Karpas-422 (cell line): ENCODE data around the gene CPA5. TPM values are rescaled to one million over a fixed set of nuclear protein-coding genes. Genes with fewer than 3 reads are reported as not detected.

Source experiments
- DNase-seq: peaks from one replicate; pipeline ENCODE4 v3.0.0-alpha.2; 2015
- H2AFZ ChIP-seq: fragments of 200-600 bp; sonication (generic); 2 replicates; pipeline ENCODE4 v1.6.1; 2014; ENCODE audit warnings: antibody characterized with exemption, low read length, mixed read lengths
- H3K27ac ChIP-seq: fragments of 200-600 bp; sonication (generic); 2 replicates; pipeline ENCODE4 v1.5.1; 2014; ENCODE audit warnings: mild to moderate bottlenecking, low read length, moderate library complexity
- H3K27me3 ChIP-seq: fragments of 200-600 bp; sonication (generic); 2 replicates; pipeline ENCODE4 v1.6.1; 2014; ENCODE audit warnings: low read length, mixed read lengths
- H3K36me3 ChIP-seq: fragments of 200-600 bp; sonication (generic); 2 replicates; pipeline ENCODE4 v1.6.1; 2014; ENCODE audit warnings: low read length, mixed read lengths; ENCODE audit not compliant: insufficient read depth
- H3K4me1 ChIP-seq: fragments of 200-600 bp; sonication (generic); 2 replicates; pipeline ENCODE4 v1.6.1; 2014; ENCODE audit warnings: mild to moderate bottlenecking, low read length, mixed read lengths
- H3K4me2 ChIP-seq: fragments of 200-600 bp; sonication (generic); 2 replicates; pipeline ENCODE4 v1.6.1; 2014; ENCODE audit warnings: low read length, low read depth, mild to moderate bottlenecking; ENCODE audit not compliant: poor library complexity, severe bottlenecking
- H3K4me3 ChIP-seq: fragments of 200-600 bp; sonication (generic); 2 replicates; pipeline ENCODE4 v1.5.1; 2014; ENCODE audit warnings: mild to moderate bottlenecking, antibody characterized with exemption, low read length, mixed read lengths
- H3K79me2 ChIP-seq: fragments of 200-600 bp; sonication (generic); 2 replicates; pipeline ENCODE4 v1.6.1; 2014; ENCODE audit warnings: mild to moderate bottlenecking, low read length, mixed read lengths
- H3K9ac ChIP-seq: fragments of 200-600 bp; sonication (generic); 2 replicates; pipeline ENCODE4 v1.6.0; 2014; ENCODE audit warnings: low read length
- H3K9me2 ChIP-seq: fragments of 200-600 bp; sonication (generic), shearing (Covaris generic); replicated peaks from 2 replicates; pipeline ENCODE4 v1.6.0; 2014; ENCODE audit warnings: mild to moderate bottlenecking, low read length, moderate library complexity; ENCODE audit not compliant: insufficient read depth
- H3K9me3 ChIP-seq: fragments of 300-700, 200-600 bp; sonication (generic); 2 replicates; pipeline ENCODE4 v1.6.1; 2014; ENCODE audit warnings: low read length, mixed read lengths
- H4K20me1 ChIP-seq: fragments of 200-600 bp; sonication (generic); 2 replicates; pipeline ENCODE4 v1.6.1; 2014; ENCODE audit warnings: mild to moderate bottlenecking, antibody characterized with exemption, low read length, low read depth; ENCODE audit not compliant: insufficient read depth
- total RNA-seq: library from RNA; depleted of rRNA; stranded (reverse); fragments of >200 nt; shearing (Covaris generic); gene quantifications from 2 replicates; pipeline ENCODE4 v1.2.3, GENCODE V29; 2014; ENCODE audit warnings: low replicate concordance

CPA5 gene
- total RNA-seq, 1 experiment from 2014 or later, result not detected

- Histone ChIP-seq H4K20me1 (no peaks in the 10 kb centered on the region), H3K9ac (no peak overlapping the region)
These were observed 52.6 kb downstream of the CPA5 start for GRCh38 chr7:130397051-130397757.

DNA sequence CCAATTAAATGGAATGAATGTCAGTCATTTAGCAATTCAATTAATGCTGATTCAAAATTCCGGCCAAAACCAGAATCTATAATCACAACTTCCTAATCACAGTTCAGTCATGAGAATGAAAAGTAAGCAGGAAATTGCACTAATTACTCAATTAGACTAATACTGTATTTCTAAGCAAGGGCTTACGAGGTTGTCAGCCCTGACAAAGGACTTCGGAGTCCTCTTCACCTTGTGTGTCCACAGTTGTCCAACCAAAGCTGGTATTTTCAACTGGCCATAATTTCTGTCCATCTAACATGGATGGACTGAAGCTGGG lies 53.1 kb downstream of the CPA5 start:
- Histone ChIP-seq H3K4me3 (no peak overlapping the region), H3K4me2 (no peak overlapping the region), H3K9me3 (no peaks in the 10 kb centered on the region), H3K27ac (no peak overlapping the region), H3K9ac (no peak overlapping the region), H3K27me3 (no peaks in the 10 kb centered on the region), H4K20me1 (no peaks in the 10 kb centered on the region), H3K36me3 (no peaks in the 10 kb centered on the region), H2AFZ (no peak overlapping the region), H3K79me2 (no peaks in the 10 kb centered on the region), H3K9me2 (no peaks in the 10 kb centered on the region), H3K4me1 (0 out of 2 replicates have a peak, but pooled peaks cover 2% of the 10 kb centered on the region)
- no peak for DNase-seq

More at GRCh38 chr7:130397051-130397757, 52.6 kb downstream of the CPA5 start:
- no peaks in the 10 kb centered on the region for H3K27me3 ChIP-seq
- H3K79me2 ChIP-seq, result no peaks in the 10 kb centered on the region
- no peak overlapping the region for H3K4me3 ChIP-seq
- no peaks in the 10 kb centered on the region for H3K9me3 ChIP-seq
- no peak for DNase-seq
- H2AFZ ChIP-seq, result no peak overlapping the region
- H3K36me3 ChIP-seq, result no peaks in the 10 kb centered on the region
- H3K9me2 ChIP-seq, result no peaks in the 10 kb centered on the region
- no peak overlapping the region for H3K27ac ChIP-seq
- H3K4me2 ChIP-seq, result no peak overlapping the region
- H3K4me1 ChIP-seq, result 0 out of 2 replicates have a peak, but pooled peaks cover 2% of the 10 kb centered on the region

- H3K79me2 ChIP-seq, result no peaks in the 10 kb centered on the region
- no peak overlapping the region for H3K4me2 ChIP-seq
- H3K36me3 ChIP-seq, result no peaks in the 10 kb centered on the region
- no peak overlapping the region for H3K27ac ChIP-seq
- H4K20me1 ChIP-seq, result no peaks in the 10 kb centered on the region
- DNase-seq, result no peak
- H3K9ac ChIP-seq, result no peak overlapping the region
- no peak overlapping the region for H3K4me3 ChIP-seq
- no peaks in the 10 kb centered on the region for H3K9me3 ChIP-seq
- no peaks in the 10 kb centered on the region for H3K27me3 ChIP-seq
- no peak overlapping the region for H2AFZ ChIP-seq
- no peaks in the 10 kb centered on the region for H3K9me2 ChIP-seq
- 0 out of 2 replicates have a peak, but pooled peaks cover 2% of the 10 kb centered on the region for H3K4me1 ChIP-seq
These were observed 54.0 kb downstream of the CPA5 start for GRCh38 chr7:130398526-130399090.

DNA sequence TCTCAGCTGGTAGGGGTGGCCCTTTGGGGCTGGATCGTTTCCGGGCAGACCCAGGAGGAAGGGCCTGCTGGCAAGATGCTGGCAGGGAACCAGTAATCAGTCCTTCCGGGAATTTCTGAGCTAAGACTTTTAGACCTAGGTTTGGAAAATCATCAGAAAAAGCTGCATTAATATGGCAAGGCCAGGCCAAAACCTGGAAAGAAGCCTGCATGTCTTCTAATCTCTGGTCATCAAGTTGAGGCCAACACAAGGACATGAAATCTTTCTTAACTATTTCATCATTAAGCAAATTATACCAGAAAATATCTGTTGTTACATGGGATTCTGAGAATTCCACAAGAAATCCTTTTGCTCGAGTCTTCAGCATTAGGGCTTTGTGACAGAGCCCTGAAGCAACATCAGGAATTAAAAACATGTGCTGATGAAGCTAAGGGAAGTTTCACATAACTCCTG lies 55.5 kb downstream of the CPA5 start:
- H3K27me3 ChIP-seq, result no peaks in the 10 kb centered on the region
- no peaks in the 10 kb centered on the region for H3K9me2 ChIP-seq
- no peak overlapping the region for H3K9ac ChIP-seq
- no peaks in the 10 kb centered on the region for H3K9me3 ChIP-seq
- no peak overlapping the region for H3K4me3 ChIP-seq
- H3K27ac ChIP-seq, result no peak overlapping the region
- DNase-seq, result no peak
- no peaks in the 10 kb centered on the region for H3K36me3 ChIP-seq
- H3K4me2 ChIP-seq, result no peak overlapping the region
- no peaks in the 10 kb centered on the region for H4K20me1 ChIP-seq
- H2AFZ ChIP-seq, result no peak overlapping the region
- no peaks in the 10 kb centered on the region for H3K79me2 ChIP-seq
- 0 out of 2 replicates have a peak, but pooled peaks cover 2% of the 10 kb centered on the region for H3K4me1 ChIP-seq

DNA sequence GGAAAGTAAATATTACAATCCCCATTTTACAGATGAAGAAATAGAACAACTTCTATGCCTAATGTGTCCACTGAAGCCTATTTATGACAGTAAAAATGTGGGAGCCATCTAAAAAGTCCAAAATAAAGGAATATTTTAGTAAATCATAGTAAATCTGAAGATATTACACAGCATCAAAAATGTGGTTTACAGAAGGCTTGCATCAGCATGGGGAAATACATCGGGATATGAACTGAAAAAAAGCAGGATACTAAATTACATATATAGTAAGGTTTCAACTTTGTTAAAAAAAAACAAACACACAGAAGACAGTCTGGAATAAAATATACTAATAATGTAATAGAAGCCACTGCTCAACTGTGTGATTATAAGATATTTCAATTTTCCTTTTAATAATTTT lies 56.5 kb downstream of the CPA5 start:
- no peak overlapping the region for H3K9ac ChIP-seq
- H3K27ac ChIP-seq, result no peak overlapping the region
- 0 out of 2 replicates have a peak, but pooled peaks cover 2% of the 10 kb centered on the region for H3K4me1 ChIP-seq
- no peak for DNase-seq
- no peaks in the 10 kb centered on the region for H3K27me3 ChIP-seq
- no peak overlapping the region for H2AFZ ChIP-seq
- H3K79me2 ChIP-seq, result no peaks in the 10 kb centered on the region
- H3K9me2 ChIP-seq, result no peaks in the 10 kb centered on the region
- no peak overlapping the region for H3K4me3 ChIP-seq
- H3K4me2 ChIP-seq, result no peak overlapping the region
- no peaks in the 10 kb centered on the region for H3K9me3 ChIP-seq
- H4K20me1 ChIP-seq, result no peaks in the 10 kb centered on the region
- H3K36me3 ChIP-seq, result no peaks in the 10 kb centered on the region

- Histone ChIP-seq H3K4me1 (0 out of 2 replicates have a peak, but pooled peaks cover 2% of the 10 kb centered on the region), H4K20me1 (no peaks in the 10 kb centered on the region), H3K4me3 (no peak overlapping the region)
These were observed 57.0 kb downstream of the CPA5 start for GRCh38 chr7:130401578-130401977.

DNA sequence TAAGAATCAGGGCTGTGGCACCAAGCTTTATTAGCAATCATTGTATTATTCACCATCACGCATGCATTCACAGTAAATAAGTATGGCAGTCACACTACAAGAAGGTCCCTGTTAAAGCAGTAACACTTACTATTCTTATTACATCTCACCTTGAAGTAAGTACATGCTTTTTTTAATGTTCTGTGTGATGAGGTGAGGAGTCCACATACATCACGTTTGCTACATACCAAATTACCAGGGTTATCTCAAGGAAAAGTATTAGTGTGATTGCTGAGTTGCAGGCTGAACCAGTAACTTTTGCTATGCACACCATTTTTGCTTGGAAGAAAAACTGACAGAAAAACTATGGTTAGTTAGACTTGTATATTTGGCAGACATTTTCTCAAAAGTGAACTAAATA lies 60.4 kb downstream of the CPA5 start:
- no peak for DNase-seq
- Histone ChIP-seq H2AFZ (no peak overlapping the region), H3K4me2 (no peak overlapping the region), H3K4me1 (no peaks in the 10 kb centered on the region), H3K9me2 (no peaks in the 10 kb centered on the region), H3K4me3 (no peak overlapping the region), H4K20me1 (no peaks in the 10 kb centered on the region), H3K79me2 (no peaks in the 10 kb centered on the region), H3K9me3 (no peaks in the 10 kb centered on the region), H3K9ac (no peak overlapping the region), H3K36me3 (no peaks in the 10 kb centered on the region), H3K27me3 (no peaks in the 10 kb centered on the region), H3K27ac (no peak overlapping the region)

More at GRCh38 chr7:130401578-130401977, 57.0 kb downstream of the CPA5 start:
- Histone ChIP-seq H3K9me2 (no peaks in the 10 kb centered on the region), H3K4me2 (no peak overlapping the region), H3K36me3 (no peaks in the 10 kb centered on the region), H3K79me2 (no peaks in the 10 kb centered on the region), H3K9ac (no peak overlapping the region), H2AFZ (no peak overlapping the region), H3K27me3 (no peaks in the 10 kb centered on the region), H3K9me3 (no peaks in the 10 kb centered on the region), H3K27ac (no peak overlapping the region)
- DNase-seq, result no peak

DNA sequence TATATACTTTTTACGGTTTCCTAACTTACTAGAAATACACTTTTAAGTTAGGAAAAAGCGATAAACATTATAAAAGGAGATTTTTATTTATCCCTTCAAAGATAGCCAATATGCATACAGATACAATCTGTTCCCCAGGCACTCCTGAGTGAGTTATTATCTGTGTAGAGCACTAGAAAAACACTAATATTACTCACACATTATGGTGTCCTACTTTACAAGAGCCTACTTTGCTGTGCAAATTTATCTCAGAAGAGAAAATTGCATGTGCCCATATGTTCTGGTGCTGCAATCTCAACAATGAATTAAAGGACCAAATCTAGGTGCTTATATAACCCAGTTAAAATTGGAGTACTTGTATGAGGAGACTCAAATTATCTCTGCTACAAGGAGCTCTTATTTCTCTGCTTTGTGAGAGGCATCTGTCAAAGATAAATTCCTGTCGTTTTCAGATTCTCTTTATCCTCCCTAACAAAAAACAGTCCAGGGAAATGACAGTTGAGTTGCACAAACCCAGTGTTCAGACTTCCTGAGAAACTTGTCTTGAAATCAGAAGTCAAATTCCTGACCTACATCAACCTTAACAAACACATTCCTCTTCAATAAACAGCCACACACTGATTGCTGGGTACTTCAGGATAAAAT lies 64.6 kb downstream of the CPA5 start:
- Histone ChIP-seq H3K4me2 (no peak overlapping the region), H4K20me1 (no peaks in the 10 kb centered on the region), H3K9me3 (no peaks in the 10 kb centered on the region), H3K79me2 (no peaks in the 10 kb centered on the region), H3K4me3 (no peak overlapping the region), H3K27me3 (no peaks in the 10 kb centered on the region), H2AFZ (no peak overlapping the region), H3K9ac (no peak overlapping the region), H3K4me1 (no peaks in the 10 kb centered on the region), H3K36me3 (no peaks in the 10 kb centered on the region), H3K27ac (no peak overlapping the region), H3K9me2 (no peaks in the 10 kb centered on the region)
- DNase-seq, result no peak
